MM.1S (cell line): ENCODE measurements around the gene MYL9.
A peak's percentile ranks its signal among the peaks of the same experiment; 100 is the strongest.

Experiments
- DNase-seq: peaks from one replicate; pipeline ENCODE4 v3.0.0-alpha.2; 2015
- H2AFZ ChIP-seq: fragments of 300-600 bp; sonication (generic); 2 replicates; pipeline ENCODE4 v1.6.0; 2016; ENCODE audit warnings: antibody characterized with exemption, low read length
- H3F3A ChIP-seq: fragments of 300-600 bp; sonication (generic); 2 replicates; pipeline ENCODE4 v1.6.1; 2016; ENCODE audit warnings: mild to moderate bottlenecking, antibody characterized with exemption, low read length, moderate library complexity, mixed read lengths; ENCODE audit not compliant: insufficient read depth
- H3K27ac ChIP-seq: fragments of 300-600 bp; sonication (generic); 2 replicates; pipeline ENCODE4 v1.5.1; 2016; ENCODE audit warnings: mild to moderate bottlenecking, low read length
- H3K27me3 ChIP-seq: fragments of 300-600 bp; sonication (generic); replicated peaks from 2 replicates; pipeline ENCODE4 v1.6.0; 2016; ENCODE audit warnings: low read length; ENCODE audit not compliant: insufficient read depth
- H3K36me3 ChIP-seq: fragments of 300-600 bp; sonication (generic); replicated peaks from 2 replicates; pipeline ENCODE4 v1.6.1; 2016; ENCODE audit warnings: mild to moderate bottlenecking, low read length, mixed read lengths; ENCODE audit not compliant: insufficient read depth
- H3K4me1 ChIP-seq: fragments of 300-600 bp; sonication (generic); 2 replicates; pipeline ENCODE4 v1.6.1; 2016; ENCODE audit warnings: low read length, mixed read lengths
- H3K4me2 ChIP-seq: fragments of 300-600 bp; sonication (generic); 2 replicates; pipeline ENCODE4 v1.6.0; 2016; ENCODE audit warnings: low read depth, low read length
- H3K4me3 ChIP-seq: fragments of 300-600 bp; sonication (generic); 2 replicates; pipeline ENCODE4 v1.5.1; 2016; ENCODE audit warnings: low read length, mixed read lengths
- H3K79me2 ChIP-seq: fragments of 300-600 bp; sonication (generic); 2 replicates; pipeline ENCODE4 v1.6.1; 2016; ENCODE audit warnings: mixed run types, low read length, mixed read lengths
- H3K9ac ChIP-seq: fragments of 300-600 bp; sonication (generic); 2 replicates; pipeline ENCODE4 v1.6.1; 2016; ENCODE audit warnings: low read length, mixed read lengths
- H3K9me2 ChIP-seq: fragments of 300-600 bp; sonication (generic); replicated peaks from 2 replicates; pipeline ENCODE4 v1.6.1; 2016; ENCODE audit warnings: mild to moderate bottlenecking, low read length, mixed read lengths; ENCODE audit not compliant: insufficient read depth
- H3K9me3 ChIP-seq: fragments of 300-600 bp; sonication (generic); replicated peaks from 2 replicates; pipeline ENCODE4 v1.6.1; 2016; ENCODE audit warnings: mild to moderate bottlenecking, low read length, mixed read lengths; ENCODE audit not compliant: insufficient read depth
- H4K20me1 ChIP-seq: fragments of 300-600 bp; sonication (generic); 2 replicates; pipeline ENCODE4 v1.6.1; 2016; ENCODE audit warnings: mild to moderate bottlenecking, low read length, moderate library complexity, mixed read lengths; ENCODE audit not compliant: insufficient read depth
- CTCF ChIP-seq: fragments of 300-600 bp; sonication (generic); IDR thresholded peaks from 2 replicates; pipeline ENCODE4 v1.5.1; 2016; ENCODE audit warnings: antibody characterized with exemption, low read length, mixed read lengths
- EZH2 ChIP-seq: fragments of 300-600 bp; sonication (generic); optimal IDR thresholded peaks from 2 replicates; pipeline ENCODE3; 2017; ENCODE audit warnings: low read depth, mild to moderate bottlenecking, antibody characterized with exemption, low read length, mixed read lengths
- EZH2phosphoT487 ChIP-seq: fragments of 300-600 bp; sonication (generic); IDR thresholded peaks from 2 replicates; pipeline ENCODE4 v1.6.1; 2018; ENCODE audit warnings: antibody characterized with exemption, low read length

MYL9 gene

GRCh38 chr20:36501367-36502006 lies 39.8 kb upstream of the MYL9 start:
- H4K20me1 ChIP-seq = no peaks in the 10 kb centered on the region
- no peaks in the 10 kb centered on the region for H3K9me3 ChIP-seq
- H3K27me3 ChIP-seq = no peaks in the 10 kb centered on the region
- no peak overlapping the region for H2AFZ ChIP-seq
- H3F3A ChIP-seq = no peaks in the 10 kb centered on the region
- H3K36me3 ChIP-seq = no peaks in the 10 kb centered on the region
- TF ChIP-seq EZH2 = no peak
- H3K9me2 ChIP-seq = no peaks in the 10 kb centered on the region
- no peaks in the 10 kb centered on the region for H3K4me1 ChIP-seq
- no peak for DNase-seq
- H3K27ac ChIP-seq = no peak overlapping the region
- no peak overlapping the region for H3K4me3 ChIP-seq
- no peak overlapping the region for H3K4me2 ChIP-seq
- no peaks in the 10 kb centered on the region for H3K79me2 ChIP-seq
- H3K9ac ChIP-seq = no peak overlapping the region

GRCh38 chr20:36504295-36504694 lies 37.0 kb upstream of the MYL9 start:
- Histone ChIP-seq H3K27me3 (no peaks in the 10 kb centered on the region), H4K20me1 (no peaks in the 10 kb centered on the region), H3K9me3 (no peaks in the 10 kb centered on the region), H3K79me2 (no peaks in the 10 kb centered on the region), H3K9me2 (no peaks in the 10 kb centered on the region), H3K36me3 (no peaks in the 10 kb centered on the region), H2AFZ (no peak overlapping the region), H3K4me1 (no peaks in the 10 kb centered on the region), H3K4me3 (no peak overlapping the region), H3F3A (no peaks in the 10 kb centered on the region), H3K9ac (no peak overlapping the region), H3K27ac (no peak overlapping the region), H3K4me2 (no peak overlapping the region)
- TF ChIP-seq EZH2phosphoT487 = no peak
- no peak for TF ChIP-seq EZH2
- TF ChIP-seq CTCF = no peak
- DNase-seq = no peak

- Histone ChIP-seq H3K4me2 (no peak overlapping the region), H3K4me1 (no peaks in the 10 kb centered on the region), H3K79me2 (no peaks in the 10 kb centered on the region), H4K20me1 (no peaks in the 10 kb centered on the region), H3K9me2 (no peaks in the 10 kb centered on the region), H3K27ac (no peak overlapping the region), H3K9me3 (no peaks in the 10 kb centered on the region), H3K9ac (no peak overlapping the region), H2AFZ (no peak overlapping the region), H3K4me3 (no peak overlapping the region), H3K36me3 (no peaks in the 10 kb centered on the region), H3K27me3 (no peaks in the 10 kb centered on the region), H3F3A (no peaks in the 10 kb centered on the region)
- TF ChIP-seq EZH2phosphoT487 (no peak), CTCF (peak; percentile 43), EZH2 (no peak)
- peak; percentile 16 for DNase-seq
Observed at GRCh38 chr20:36506253-36506652, 35.1 kb upstream of the MYL9 start.

GRCh38 chr20:36507746-36508145 lies 33.6 kb upstream of the MYL9 start:
- no peaks in the 10 kb centered on the region for H3K9me3 ChIP-seq
- no peak overlapping the region for H2AFZ ChIP-seq
- TF ChIP-seq CTCF (no peak), EZH2phosphoT487 (no peak), EZH2 (no peak)
- no peaks in the 10 kb centered on the region for H3K9me2 ChIP-seq
- no peaks in the 10 kb centered on the region for H3K36me3 ChIP-seq
- H3F3A ChIP-seq = no peaks in the 10 kb centered on the region
- H3K4me2 ChIP-seq = no peak overlapping the region
- no peaks in the 10 kb centered on the region for H3K27me3 ChIP-seq
- DNase-seq = no peak
- H3K79me2 ChIP-seq = no peaks in the 10 kb centered on the region
- no peaks in the 10 kb centered on the region for H4K20me1 ChIP-seq
- no peaks in the 10 kb centered on the region for H3K4me1 ChIP-seq
- no peak overlapping the region for H3K4me3 ChIP-seq
- H3K27ac ChIP-seq = no peak overlapping the region
- no peak overlapping the region for H3K9ac ChIP-seq
